Pulmonary artery endothelial cell (primary cell): ENCODE results near the gene RBM11. TPM values are rescaled to one million over a fixed set of nuclear protein-coding genes. Genes with fewer than 3 reads are reported as not detected.

ENCODE experiments used
- DNase-seq: peaks from one replicate; pipeline ENCODE4 v3.0.0-alpha.2; 2011; ENCODE audit warnings: low read depth, low spot score
- total RNA-seq: library from RNA; depleted of rRNA; stranded (reverse); fragments of >200 nt; gene quantifications from 2 replicates; pipeline ENCODE4 v1.2.3, GENCODE V29; 2014

RBM11 gene
- total RNA-seq, 1 donor from 2014 or later, result not detected

- DNase-seq, result no peak
Observed at GRCh38 chr21:14270631-14271030, 54.7 kb downstream of the RBM11 start.

- no peak for DNase-seq
Observed at GRCh38 chr21:14271053-14271452, 55.1 kb downstream of the RBM11 start.

- no peak for DNase-seq
Observed at GRCh38 chr21:14271641-14272040, 55.7 kb downstream of the RBM11 start.

- no peak for DNase-seq
Observed at GRCh38 chr21:14273736-14274538, 58.0 kb downstream of the RBM11 start.

GRCh38 chr21:14275702-14276205, 59.8 kb downstream of the RBM11 start:
- no peak for DNase-seq

Other genes with a start within 250 kb of the RBM11 start
- gene LIPI, start 5.2 kb upstream of the RBM11 start, total RNA-seq, result not detected in 2 replicates
- gene HSPA13, start 167.0 kb downstream of the RBM11 start, total RNA-seq, result 43.7 and 57.8 TPM in 2 replicates